AG09319 (cell line): Measurements from ENCODE around the gene CTNNA3.

Source experiments
- DNase-seq: peaks from one replicate; pipeline ENCODE4 v3.0.0-alpha.2; 2010; ENCODE audit warnings: low read depth; ENCODE audit errors: extremely low read depth
- TF ChIP-seq, protein P1 (sequence below): IDR thresholded peaks from 2 replicates; pipeline ENCODE4 v1.5.1; 2011; ENCODE audit warnings: low read depth, mild to moderate bottlenecking, inconsistent platforms, low read length, moderate library complexity

The CTNNA3 gene

DNA sequence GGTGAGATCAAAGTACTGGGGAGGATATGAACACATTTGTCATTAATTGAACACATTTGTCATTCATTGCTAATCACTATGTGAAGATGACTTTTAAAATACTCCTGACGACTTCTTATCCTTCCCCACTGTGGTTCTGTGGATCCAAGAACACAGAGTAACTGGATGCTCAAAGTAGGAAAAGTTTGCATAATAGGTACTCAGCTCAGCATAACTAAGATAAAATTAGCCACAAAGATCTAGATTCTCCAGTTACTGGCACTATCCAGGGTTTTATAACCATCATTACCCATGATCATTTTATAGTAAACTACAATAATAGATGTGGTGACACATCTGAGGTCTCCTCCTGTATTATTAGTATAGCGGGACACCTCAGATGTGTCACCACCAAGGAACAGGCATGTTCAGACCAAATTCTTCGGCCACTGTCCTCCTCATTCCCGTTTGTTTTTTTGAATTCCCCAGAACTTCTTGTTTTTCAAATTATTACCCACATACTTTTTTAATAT, 933.7 kb downstream of the CTNNA3 start:
- TF ChIP-seq, protein P1, sequence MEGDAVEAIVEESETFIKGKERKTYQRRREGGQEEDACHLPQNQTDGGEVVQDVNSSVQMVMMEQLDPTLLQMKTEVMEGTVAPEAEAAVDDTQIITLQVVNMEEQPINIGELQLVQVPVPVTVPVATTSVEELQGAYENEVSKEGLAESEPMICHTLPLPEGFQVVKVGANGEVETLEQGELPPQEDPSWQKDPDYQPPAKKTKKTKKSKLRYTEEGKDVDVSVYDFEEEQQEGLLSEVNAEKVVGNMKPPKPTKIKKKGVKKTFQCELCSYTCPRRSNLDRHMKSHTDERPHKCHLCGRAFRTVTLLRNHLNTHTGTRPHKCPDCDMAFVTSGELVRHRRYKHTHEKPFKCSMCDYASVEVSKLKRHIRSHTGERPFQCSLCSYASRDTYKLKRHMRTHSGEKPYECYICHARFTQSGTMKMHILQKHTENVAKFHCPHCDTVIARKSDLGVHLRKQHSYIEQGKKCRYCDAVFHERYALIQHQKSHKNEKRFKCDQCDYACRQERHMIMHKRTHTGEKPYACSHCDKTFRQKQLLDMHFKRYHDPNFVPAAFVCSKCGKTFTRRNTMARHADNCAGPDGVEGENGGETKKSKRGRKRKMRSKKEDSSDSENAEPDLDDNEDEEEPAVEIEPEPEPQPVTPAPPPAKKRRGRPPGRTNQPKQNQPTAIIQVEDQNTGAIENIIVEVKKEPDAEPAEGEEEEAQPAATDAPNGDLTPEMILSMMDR = no peak
- DNase-seq = no peak

DNA sequence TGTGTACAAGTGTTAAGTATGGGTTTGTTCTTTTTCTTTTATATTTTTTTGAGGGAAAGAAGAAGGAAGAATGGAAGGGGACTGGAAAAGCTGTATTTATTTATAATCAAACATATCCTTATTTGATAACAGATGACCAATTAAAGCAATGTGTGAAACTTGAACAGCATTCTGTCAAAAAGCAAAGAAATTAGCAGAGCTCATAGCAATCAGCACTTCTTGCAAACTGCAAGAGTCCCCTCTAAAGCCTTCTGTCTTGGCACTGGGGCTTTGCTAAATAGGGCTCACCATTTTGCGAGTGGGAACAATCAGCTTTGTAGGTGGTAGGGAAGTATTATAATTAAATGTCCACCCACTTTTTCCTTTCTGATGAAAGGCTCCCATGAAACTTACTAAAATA, 935.1 kb downstream of the CTNNA3 start:
- DNase-seq = no peak
- TF ChIP-seq, protein P1 = no peak

DNA sequence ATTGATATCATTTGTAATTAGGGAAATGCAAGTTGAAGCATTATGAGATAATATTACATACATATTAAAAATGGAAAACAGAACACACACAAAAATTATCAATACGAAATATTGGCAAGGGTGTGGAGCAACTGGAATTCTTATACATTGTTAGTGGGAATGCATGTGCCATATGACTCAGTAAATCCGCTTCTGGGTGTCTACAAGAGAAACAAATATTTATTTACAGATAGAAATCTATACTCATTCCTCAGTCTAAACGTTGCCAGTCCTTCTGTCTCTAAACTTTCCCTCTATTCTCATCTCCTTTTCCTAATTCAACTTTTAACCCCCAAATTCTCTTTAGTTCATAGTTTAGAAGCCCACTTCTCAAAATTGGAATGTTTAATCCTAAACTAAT, 940.5 kb downstream of the CTNNA3 start:
- DNase-seq = no peak
- TF ChIP-seq, protein P1 = no peak

DNA sequence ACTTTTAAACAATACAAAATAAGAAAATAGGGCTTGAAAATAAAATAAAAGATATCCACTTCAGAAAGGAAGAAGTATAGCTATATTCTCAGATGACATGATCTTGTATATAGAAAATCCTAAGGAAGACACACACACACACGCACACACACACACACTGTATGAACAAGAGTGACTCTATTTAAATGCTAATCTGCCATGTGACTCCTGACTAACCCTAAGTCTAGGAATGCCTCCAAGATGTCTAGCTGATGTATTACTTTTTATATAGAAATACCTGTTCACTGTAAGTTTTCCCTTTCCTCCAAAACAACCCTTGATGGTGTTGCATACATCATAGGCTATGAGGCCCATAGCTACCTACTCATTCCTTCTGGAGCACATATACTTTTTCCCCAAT, 943.3 kb downstream of the CTNNA3 start:
- TF ChIP-seq, protein P1 = no peak
- DNase-seq = no peak

DNA sequence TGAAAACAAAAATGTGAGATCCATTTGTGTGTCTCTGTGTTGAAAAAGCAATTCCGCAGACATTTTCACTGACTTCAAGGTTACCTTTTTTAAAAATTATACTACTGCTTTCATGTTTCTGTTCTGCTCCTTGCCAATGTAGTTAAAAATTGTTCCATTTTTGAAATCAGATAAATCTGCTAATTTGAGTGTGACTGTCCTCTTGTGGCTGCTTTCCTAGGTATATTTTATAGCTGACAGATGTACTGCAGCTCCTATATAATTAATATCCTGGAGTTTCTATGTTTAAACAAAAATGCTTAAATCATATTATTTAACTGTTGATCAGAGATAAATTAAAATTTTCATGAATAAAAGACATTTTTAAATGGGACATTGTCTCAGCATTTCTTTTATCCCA, 947.8 kb downstream of the CTNNA3 start:
- no peak for DNase-seq
- TF ChIP-seq, protein P1 = no peak

DNA sequence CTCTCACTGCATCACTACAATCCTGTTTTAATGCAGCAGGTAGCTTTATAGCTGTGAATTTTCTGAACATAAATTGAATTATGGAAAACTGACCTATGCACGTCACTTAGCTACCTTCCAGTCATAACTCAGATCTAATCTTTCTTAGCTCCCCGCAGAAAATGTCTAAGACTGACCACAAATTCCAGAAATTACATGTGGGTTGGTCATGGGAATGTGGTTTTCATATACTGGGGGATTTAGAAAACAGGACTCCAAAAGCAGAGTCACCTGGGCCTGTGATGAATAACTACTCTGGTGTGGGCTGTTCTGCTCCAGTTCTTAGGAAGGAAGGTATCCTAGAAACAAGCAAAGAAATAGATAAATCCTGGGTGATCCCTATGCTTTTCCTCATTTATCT, 948.5 kb downstream of the CTNNA3 start:
- DNase-seq = no peak
- TF ChIP-seq, protein P1 = no peak

DNA sequence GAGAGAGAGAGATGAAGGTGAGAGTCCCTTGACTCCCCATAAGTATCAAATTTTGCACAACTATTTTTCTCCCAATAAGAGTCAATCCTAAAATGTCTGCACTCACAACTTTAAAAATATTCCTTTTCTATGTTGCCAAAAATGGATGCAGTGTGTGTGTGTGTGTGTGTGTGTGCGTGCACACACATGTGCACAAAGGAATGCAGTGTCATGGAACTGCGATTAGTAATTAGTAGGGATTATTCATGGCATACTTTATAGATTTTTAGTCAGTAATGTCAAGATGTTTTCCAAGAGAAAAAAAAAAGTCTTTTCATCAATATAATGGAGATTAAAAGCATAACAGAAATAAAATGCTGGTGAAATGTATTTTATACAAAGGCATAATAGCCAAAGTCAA, 949.3 kb downstream of the CTNNA3 start:
- TF ChIP-seq, protein P1 = no peak
- no peak for DNase-seq
